GM06990 (cell line): Measurements from ENCODE around the gene CCNJL.

ENCODE experiments used
- DNase-seq: peaks from one replicate; pipeline ENCODE4 v3.0.0-alpha.2; 2011; ENCODE audit not compliant: insufficient read length; ENCODE audit errors: extremely low read depth
- H3K27me3 ChIP-seq: replicated peaks from 2 replicates; pipeline ENCODE4 v1.6.0; 2011; ENCODE audit warnings: low read length; ENCODE audit not compliant: control insufficient read depth, insufficient read depth
- H3K36me3 ChIP-seq: 2 replicates; pipeline ENCODE4 v1.5.1; 2011; ENCODE audit warnings: low read length; ENCODE audit not compliant: control insufficient read depth, insufficient read depth
- H3K4me3 ChIP-seq: replicated peaks from 2 replicates; pipeline ENCODE4 v1.5.1; 2011; ENCODE audit warnings: low read depth, mild to moderate bottlenecking, control low read depth, low read length
- TF ChIP-seq, protein P1 (sequence below): IDR thresholded peaks from 2 replicates; pipeline ENCODE4 v1.5.1; 2011; ENCODE audit warnings: low read length, control low read depth, mild to moderate bottlenecking, inconsistent platforms; ENCODE audit not compliant: insufficient read depth, poor library complexity, severe bottlenecking

CCNJL gene

DNA sequence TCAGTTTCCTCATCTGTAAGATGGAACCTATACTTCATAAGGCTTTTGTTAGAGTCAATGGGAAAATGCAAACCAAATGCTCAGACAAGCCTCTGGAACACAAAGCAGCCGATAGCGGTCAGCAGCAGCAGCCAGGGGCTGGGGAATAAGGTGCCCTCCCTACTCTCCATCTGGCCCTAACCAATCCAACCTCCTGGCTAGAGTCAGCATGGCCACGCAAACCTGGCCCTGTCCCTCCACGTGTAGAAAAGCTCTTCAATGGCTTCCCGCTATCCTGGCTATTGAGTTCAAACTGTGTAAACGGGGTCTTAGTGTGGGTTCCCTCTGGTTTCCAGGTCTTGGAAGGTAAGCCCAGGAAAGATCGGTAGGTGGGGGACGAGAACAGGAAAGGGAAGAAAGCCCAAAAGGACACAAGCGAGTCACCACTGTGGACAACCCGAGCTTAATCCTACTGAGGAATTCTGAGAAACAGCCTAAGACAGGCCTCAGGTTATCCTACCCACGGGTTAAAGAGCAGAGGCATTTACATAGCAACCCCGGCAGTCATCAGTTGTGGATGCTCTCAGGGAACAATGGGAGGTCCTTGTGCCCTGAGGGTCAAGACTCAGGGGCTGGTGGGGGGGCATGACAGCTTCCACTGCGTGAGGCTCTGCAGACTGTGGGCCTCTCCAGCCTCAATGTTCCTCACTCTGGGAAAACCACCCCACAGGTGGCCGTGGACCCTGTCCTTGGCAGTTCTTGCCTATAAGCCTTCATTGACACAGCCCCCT, 52.2 kb downstream of the CCNJL start:
- Histone ChIP-seq H3K4me3 (no peak overlapping the region), H3K36me3 (no peaks in the 10 kb centered on the region), H3K27me3 (no peaks in the 10 kb centered on the region)
- TF ChIP-seq, protein P1, sequence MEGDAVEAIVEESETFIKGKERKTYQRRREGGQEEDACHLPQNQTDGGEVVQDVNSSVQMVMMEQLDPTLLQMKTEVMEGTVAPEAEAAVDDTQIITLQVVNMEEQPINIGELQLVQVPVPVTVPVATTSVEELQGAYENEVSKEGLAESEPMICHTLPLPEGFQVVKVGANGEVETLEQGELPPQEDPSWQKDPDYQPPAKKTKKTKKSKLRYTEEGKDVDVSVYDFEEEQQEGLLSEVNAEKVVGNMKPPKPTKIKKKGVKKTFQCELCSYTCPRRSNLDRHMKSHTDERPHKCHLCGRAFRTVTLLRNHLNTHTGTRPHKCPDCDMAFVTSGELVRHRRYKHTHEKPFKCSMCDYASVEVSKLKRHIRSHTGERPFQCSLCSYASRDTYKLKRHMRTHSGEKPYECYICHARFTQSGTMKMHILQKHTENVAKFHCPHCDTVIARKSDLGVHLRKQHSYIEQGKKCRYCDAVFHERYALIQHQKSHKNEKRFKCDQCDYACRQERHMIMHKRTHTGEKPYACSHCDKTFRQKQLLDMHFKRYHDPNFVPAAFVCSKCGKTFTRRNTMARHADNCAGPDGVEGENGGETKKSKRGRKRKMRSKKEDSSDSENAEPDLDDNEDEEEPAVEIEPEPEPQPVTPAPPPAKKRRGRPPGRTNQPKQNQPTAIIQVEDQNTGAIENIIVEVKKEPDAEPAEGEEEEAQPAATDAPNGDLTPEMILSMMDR: no peak
- no peak for DNase-seq

DNA sequence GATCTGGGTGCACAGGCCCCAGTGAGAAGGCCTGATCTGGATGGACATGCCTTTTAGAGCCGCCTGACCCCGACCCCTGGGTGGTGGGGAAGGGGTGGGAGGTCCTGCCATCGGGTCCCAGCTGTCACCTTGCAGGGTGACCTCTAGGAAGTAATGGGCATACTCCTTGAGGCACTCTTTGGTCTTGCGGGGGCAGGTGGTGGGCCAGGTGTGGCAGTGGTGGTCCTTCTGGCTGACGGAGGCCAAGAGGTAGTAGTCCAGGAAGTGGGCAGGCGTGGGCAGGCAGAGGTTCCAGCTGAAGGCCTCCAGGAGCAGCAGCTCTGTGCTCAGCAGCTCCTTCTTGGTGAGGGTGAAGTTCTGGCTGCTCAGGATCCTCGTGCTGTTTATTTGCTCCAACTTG, 53.0 kb downstream of the CCNJL start:
- DNase-seq: no peak
- H3K27me3 ChIP-seq: no peaks in the 10 kb centered on the region
- TF ChIP-seq, protein P1: no peak
- H3K36me3 ChIP-seq: no peaks in the 10 kb centered on the region
- H3K4me3 ChIP-seq: no peak overlapping the region

DNA sequence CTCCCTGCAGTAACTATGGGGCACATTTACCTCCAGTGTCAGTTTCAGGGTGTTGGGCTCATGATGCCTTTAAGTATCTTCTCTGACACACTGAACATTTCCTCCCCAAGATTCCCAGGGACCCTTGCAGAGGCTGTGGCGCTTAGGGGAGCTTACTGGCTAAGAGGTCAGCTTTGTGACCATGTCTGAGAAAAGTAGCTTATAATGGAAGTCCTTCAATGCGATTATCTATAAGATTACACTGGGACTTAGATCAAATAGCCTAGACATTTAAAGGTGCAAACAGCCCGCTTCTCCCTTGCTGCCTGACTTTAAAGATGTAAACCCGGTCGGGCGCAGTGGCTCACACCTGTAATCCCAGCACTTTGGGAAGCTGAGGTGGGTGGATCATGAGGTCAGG, 57.7 kb downstream of the CCNJL start:
- TF ChIP-seq, protein P1: no peak
- Histone ChIP-seq H3K4me3 (no peak overlapping the region), H3K36me3 (no peaks in the 10 kb centered on the region), H3K27me3 (no peaks in the 10 kb centered on the region)
- no peak for DNase-seq

DNA sequence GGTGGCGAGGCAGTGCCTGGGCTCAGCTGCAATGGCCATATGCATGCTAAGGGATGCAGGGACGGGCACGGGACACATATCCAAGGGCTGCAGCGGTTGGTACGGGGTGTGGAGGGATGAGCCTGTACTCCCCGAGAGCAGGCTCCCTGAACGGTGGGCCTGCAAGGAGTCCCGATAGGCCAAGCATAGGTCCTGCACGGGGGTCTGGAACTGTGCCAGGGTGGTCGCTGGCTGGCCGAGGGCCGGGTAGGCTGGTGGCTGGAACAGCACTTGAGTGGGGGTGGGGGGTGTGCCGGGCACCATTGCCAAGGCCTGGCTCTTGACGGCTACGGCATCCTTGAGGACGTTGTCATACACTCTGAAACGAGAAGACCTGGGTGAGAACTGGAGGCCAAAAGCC, 58.9 kb downstream of the CCNJL start:
- Histone ChIP-seq H3K36me3 (no peaks in the 10 kb centered on the region), H3K27me3 (no peaks in the 10 kb centered on the region), H3K4me3 (no peak overlapping the region)
- TF ChIP-seq, protein P1: no peak
- no peak for DNase-seq

DNA sequence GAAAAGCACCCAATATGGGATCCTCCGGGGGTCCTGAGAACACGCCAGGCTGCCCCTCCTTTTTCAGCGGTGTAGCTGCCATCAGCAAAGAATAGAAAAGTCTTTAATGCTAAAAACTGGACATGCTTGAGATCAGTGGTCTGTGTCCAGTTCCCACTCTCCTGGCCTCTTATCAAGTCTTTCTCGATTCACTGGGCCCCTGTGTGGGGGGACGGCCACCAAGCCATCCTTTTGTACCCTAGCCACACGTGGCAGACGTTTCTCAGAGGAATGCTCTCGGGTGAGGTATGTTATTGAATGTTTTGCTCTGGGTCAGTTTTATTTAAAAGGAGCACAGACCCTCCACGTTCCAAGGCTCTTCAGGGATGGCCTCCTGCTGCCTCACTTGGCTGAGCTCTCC, 59.4 kb downstream of the CCNJL start:
- no peak for DNase-seq
- Histone ChIP-seq H3K27me3 (no peaks in the 10 kb centered on the region), H3K4me3 (no peak overlapping the region), H3K36me3 (no peaks in the 10 kb centered on the region)
- TF ChIP-seq, protein P1: no peak
